ENCODE measurements around the gene ANAPC15.
"Not testable (repeated sequence)": the region's sequence is repeated elsewhere in the genome, so short reads cannot be mapped to it uniquely, and the experiment has no call there.

The ANAPC15 gene

DNA sequence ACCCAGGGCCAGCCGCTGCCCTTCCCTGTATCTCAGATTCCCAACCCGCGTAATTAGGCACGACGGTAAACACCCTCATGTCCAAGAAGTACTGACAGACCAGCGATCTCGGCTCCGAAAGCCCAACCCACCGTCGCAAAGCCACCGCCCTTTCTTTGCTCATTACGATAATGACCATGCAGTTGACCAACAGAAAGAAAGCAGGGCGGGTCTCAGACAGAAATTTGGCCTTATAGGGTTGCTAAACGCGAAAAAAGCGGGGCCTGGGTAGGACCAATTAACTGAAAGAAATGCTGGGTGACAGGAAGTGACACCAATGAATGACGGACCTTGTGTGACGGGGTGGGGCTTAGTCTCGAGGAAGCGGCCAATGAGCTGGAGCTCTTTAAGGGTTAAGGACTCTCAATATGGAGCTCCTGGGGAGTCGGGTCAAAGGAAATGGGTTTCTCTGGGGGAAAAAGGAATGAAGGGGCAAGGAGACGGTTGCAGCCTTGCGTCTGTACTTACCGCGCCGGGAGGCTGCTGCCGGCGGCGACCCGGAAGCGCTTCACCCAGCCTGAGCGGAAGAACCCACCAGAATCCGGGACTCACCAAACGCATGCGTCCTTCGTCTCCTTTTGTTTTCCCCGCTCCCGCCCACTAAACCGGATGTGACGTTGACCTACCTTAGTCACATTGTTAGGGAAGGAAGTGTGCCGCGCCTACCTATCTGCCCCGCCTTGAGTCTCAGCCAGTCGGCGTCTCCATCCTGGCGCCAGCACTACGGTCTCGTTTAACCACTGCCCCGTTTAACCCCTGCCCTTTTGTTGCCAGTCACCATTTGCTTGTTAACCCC is at the start of gene ANAPC15:
Gene ANAPC15 (minus strand): TSS at position 553 of the 835 bp plus-strand sequence. CDS start 1,419 bp downstream, outside the sequence.
- peak; percentile 90 for DNase-seq (ENCODE audit: low spot score)

DNA sequence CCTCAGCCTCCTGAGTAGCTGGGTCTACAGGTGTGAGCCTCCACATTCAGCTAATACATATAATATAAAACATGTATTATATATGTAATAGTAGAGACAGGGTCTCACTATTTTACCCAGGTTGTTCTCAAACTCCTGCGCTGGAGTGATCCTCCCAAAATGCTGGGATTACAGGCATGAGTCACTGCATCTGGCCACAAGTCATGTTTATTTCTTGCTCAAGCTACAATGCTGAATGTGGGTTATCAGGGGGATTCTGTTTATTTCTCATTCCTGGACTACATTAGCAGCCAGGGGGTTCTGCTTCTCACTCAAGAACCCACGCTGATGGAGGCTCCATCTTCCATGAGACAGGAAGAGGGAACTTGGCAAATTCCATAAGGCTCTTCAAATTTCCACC is 47.8 kb upstream of the ANAPC15 start:
- no peak for DNase-seq (ENCODE audit: low spot score)

DNA sequence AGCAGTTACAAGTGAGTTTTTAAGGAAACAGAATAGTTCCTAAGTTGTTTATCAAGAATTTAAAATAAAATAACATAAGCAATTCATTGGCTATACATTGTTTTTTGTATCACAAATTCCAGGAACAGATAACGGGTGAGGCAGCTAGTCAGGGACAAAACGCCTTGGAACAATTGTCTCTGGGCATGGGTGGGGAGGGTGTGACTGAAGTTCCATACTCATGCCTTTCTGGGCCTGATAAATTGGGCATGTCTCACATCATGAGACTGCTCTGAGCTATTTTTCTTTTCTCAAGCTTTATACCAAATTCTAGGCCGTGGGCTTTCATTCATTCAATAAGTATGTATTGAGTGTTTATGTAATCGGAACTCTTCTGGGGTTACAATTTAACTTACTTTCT is 44.6 kb upstream of the ANAPC15 start:
- no peak for DNase-seq (ENCODE audit: low spot score)

DNA sequence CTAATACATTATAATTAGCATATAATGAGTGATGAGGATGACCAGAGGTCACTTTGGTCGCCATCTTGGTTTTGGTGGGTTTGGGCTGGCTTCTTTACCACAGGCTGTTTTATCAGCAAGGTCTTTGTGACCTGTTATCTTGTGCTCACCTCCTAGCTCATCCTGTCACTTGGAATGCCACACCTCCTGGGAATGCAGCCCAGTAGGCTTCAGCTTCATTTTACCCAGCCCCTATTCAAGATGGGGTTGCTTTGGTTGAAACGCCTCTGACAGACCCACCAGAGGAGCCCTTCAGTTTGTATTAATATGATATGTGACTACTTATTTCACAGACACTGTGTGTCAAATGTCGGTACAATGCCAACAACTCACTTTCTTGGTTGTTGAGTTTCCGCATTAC is 43.3 kb upstream of the ANAPC15 start:
- no peak for DNase-seq (ENCODE audit: low spot score)

DNA sequence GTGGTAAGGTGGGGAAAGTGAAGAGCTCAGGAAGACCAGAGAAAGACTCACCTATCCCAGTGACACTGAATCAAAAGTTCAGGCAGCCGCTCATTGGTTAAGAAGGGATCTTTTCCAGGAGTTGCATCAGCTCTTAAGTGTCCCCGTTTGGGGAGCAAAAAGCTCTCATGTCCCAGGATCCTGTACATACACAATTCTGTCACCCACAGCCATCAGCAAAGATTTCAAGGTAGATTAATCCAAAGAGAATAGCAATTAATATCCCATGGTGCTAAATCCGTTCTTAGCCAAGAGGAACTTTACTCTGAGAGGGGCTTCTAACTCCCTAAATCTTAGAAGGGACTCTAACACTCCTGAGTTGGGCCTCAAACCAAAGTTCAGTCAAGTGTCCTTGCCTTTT is 42.3 kb upstream of the ANAPC15 start:
- DNase-seq (ENCODE audit: low spot score), result no peak

DNA sequence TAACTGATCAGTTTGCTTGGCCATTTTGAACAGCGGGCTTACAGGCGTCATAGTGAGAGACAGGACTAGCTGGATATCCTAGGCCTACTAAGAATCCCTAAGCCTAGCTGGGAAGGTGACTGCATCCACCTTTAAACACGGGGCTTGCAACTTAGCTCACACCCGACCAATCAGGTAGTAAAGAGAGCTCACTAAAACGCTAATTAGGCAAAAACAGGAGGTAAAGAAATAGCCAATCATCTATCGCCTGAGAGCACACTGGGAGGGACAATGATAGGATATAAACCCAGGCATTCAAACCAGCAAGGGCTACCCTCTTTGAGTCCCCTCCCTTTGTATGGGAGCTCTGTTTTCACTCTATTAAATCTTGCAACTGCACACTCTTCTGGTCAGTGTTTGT is 41.4 kb upstream of the ANAPC15 start:
- not testable (repeated sequence) for DNase-seq (ENCODE audit: low spot score)

DNA sequence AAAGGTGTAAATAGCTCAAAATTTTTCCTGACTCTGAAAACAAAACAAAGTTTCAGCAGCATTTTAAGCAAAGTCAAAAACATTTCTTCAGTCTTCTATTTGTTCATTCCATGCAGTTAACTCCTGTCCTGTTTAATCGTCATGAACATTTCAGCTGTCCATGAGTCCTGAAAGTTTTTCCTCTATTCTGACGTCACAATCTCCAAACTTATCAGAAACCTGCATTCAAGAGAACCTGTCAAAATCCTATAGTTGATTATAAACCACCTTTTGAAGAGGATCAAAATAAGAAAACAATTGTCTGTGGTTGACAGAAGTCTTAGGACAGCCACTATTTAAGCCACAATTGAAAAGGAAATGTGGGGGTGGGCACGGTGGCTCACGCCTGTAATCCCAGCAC is 38.4 kb upstream of the ANAPC15 start:
- DNase-seq (ENCODE audit: low spot score), result no peak

DNA sequence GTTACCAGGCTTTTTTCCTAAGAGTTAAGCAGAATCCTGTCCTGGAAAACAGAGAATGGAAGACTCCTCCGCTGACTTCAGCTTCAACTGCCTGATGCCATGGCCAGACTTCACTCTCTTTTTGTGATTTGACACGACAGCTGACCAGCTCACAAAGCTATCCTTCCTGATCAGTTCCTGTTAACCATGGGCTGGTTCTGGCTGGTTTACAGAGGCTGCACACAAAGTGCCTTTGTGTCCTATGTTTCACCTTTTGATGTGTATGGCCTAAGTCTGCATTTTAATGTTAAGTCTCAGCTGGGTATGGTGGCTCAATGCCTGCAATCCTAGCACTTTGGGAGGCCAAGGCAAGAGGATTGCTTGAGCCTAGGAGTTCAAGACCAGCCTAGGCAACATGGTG is 34.1 kb upstream of the ANAPC15 start:
- DNase-seq (ENCODE audit: low spot score), result no peak

DNA sequence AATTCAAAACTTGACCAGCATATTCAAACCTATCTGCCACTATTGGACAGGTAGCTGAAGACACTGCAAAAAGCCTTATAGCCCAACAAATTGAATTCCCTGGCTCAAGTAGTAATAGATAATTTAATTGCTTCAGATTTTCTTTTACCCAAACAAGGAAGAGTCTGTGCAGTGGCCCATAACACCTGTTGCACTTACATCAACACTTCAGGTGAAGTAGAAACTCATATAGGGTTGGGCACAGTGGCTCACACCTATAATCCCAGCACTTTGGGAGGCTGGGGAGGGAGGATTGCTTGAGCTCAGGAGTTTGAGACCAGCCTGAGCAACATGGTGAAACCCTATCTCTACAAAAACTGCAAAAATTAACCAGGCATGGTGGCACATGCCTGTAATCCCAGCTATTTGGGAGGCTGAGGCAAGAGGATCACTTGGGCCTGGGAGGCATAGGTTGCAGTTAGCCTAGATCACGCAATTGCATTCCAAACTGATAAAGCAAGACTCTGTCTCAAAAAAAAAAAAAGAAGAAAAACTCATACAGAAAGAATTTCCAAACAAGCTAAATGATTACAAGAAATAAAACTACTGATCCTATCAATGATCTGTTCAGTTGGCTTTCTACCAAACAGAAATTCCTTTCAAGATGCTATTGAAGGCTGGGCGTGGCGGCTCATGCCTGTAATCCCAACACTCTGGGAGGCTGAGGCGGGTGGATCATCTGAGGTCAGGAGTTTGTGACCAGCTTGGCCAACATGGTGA is 32.5 kb upstream of the ANAPC15 start:
- DNase-seq (ENCODE audit: low spot score), result no peak

DNA sequence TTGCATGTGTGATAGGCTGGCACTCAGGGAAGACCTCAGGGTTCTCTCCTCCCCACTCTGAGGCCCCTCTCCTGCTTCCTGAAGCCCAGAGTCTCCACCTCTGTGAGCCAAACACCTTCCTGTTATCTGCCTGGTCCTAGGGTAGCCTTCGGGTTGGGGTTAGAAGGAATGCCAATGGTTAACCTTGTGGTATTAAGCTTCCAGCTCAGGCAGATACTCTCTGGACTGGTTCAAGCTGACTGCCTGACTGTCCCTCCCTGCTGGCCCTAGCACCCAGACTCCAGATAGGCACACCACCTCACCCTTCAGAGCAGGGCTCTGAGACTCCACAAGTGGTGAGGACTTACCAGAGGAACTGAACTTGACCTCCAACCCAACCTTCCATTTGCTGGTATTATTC is 30.0 kb upstream of the ANAPC15 start:
- DNase-seq (ENCODE audit: low spot score), result not testable (repeated sequence)

DNA sequence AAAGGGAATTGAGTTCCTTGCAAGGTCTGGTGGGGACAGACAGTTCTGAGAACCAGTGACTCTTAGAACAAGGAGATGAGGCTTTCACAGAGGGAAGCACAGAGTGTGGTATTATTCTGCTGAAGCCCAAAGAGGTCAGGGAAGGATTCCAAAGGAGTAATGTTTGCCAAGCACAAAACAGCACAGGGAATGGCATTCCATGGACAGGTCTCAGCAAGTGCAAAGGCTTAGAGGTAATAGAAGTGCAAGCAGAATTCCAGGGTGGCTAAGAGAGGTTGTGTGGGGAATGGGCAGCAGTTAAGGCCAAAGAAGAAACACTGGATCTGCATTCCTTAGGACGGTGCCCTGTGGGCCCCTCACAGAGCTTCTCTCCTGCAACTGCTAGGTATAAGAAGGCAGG is 29.6 kb upstream of the ANAPC15 start:
- not testable (repeated sequence) for DNase-seq (ENCODE audit: low spot score)

DNA sequence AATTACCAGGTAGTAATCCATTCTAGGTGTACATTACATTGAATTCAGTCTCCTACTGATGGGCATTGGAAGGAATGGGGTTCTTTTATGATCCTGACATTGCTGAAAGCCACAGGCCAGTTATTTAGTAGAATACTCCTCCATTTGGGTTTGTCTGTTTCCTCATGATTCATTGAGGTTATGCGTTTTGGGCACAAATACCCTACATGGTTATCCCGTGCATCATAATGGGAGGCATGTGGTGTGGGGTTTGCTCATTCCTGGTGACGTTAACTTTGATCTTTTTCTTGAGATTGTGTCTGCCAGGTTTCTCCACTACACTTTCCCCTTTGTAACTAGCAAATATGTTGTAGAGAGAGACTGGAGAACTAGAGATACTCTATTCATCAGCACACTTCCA is 28.6 kb upstream of the ANAPC15 start:
- DNase-seq (ENCODE audit: low spot score), result no peak

DNA sequence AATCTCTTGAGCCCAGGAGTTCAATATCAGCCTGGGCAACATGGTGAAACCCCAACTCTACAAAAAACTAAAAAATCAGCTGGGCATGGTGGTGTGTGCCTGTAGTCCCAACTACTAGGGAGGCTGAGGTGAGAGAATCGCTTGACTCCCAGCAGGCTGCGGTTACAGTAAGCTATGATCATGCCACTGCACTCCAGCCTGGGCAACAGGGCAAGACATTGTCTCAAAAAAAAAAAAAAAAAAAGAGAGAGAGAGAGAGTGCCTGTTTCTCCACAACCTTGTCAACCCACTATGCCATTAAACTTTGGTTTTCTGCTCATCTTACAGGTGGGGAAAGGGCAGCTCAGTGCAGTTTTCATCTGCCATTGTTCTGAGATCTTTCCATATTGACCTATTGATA is 28.2 kb upstream of the ANAPC15 start:
- no peak for DNase-seq (ENCODE audit: low spot score)

DNA sequence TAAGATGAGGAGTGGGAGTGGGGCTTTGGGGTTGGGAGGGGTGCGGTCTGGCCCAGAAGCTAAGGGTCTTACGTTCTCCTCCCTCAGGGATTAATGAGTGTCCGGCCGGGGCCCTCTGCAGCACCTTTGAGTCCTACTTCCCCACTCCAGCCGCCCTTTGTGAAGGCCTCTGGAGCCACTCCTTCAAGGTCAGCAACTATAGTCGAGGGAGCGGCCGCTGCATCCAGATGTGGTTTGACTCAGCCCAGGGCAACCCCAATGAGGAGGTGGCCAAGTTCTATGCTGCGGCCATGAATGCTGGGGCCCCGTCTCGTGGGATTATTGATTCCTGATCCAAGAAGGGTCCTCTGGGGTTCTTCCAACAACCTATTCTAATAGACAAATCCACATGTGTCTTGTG is 27.0 kb upstream of the ANAPC15 start:
- no peak for DNase-seq (ENCODE audit: low spot score)

DNA sequence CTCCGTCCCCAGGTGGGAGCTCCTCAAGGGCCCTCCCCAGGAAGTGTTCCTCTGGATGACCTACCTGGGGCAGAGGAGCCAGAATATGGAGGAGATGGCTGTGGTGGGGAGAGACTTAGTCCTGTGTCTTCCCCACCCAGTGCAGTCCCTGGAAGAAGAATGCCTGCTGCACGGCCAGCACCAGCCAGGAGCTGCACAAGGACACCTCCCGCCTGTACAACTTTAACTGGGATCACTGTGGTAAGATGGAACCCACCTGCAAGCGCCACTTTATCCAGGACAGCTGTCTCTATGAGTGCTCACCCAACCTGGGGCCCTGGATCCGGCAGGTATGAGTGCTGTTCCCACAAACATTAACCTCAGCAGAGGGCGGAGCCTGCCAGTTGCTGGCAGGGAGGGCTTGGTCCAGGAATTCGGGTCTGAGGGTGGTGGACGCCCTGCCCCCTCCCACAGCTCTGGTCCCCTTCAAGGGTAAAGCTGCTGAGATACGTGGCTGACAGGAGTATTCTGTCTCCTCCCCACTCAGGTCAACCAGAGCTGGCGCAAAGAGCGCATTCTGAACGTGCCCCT is 26.4 kb upstream of the ANAPC15 start:
- no peak for DNase-seq (ENCODE audit: low spot score)

DNA sequence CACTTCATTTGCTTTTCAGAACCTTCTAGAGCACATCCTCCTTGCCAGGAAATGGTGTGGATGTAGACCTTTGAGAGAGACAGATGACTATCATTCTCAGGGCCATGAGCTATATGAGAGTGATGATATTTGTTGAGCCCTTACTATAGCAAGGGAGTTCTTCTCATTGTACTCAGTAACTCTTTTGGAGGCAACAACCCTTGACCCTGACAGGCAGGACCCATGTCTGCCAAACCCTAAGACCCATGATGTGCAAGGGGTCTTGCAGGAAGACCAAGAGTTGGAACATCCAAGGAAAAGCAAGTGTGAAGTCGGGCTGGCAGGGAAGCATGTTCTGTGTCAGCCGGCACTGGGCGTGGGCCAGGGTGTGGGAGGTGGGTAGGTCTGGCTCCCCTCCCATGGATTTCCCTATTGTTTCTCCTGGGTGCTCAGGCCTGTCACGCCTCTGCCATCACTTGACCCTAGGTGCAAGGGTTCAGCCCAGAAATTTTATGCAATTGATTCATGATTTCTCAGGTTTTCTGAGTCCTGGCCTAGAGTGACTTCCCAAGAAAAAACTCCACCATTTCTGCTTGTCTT is 24.3 kb upstream of the ANAPC15 start:
- no peak for DNase-seq (ENCODE audit: low spot score)

DNA sequence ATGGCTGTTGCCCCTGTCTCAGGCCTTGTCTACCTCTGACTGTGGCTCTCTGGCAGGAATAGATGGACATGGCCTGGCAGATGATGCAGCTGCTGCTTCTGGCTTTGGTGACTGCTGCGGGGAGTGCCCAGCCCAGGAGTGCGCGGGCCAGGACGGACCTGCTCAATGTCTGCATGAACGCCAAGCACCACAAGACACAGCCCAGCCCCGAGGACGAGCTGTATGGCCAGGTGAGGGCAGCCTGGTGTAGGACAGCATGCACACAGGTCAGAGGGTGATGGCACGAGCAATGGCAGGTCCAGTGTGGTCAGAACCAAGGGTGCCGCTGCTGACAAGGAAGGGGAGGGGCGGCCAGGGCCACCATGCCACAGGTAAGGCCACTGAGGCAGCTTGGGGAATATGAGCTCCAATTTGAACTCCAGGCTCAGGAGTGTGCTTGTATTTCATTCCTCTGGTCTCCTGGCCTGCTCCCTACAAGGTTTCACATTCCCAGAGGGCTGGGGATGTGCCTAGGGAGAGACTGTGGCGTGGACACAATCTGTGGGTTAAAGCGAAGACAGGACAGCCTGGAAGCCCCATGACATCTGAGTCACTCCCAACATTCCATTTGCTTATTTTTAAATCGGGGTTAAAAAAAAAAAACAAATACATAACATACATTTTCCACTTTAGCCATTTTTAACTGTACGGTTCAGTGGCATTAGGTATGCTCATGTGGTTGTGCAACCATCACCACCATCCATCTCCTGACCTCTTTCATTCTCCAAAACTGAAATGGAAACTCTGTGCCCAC is 23.6 kb upstream of the ANAPC15 start:
- DNase-seq (ENCODE audit: low spot score), result no peak

DNA sequence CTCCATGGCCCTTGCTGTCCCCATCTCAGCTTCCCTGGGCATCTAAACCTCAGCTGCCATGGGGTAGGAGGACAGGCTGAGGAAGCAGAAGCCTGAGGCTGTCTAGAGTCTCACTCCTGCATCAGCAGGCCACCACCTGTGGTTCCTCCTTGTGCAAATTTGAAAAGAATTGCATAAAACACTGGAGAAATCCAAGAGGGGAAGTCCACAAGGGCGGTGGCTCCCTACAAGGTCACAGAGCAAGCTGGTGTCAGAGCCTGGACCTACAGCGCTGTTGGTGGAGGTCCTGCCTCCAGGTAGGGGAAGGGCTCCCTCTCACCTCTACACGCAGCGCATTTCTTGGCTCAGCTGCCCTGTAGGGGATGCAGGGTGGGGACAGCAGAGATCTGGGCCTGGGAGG is 23.0 kb upstream of the ANAPC15 start, which contains the start of gene FOLR3:
Gene FOLR3 (plus strand): TSS at position 253 of the 400 bp plus-strand sequence. CDS start 228 bp downstream, outside the sequence.
- not testable (repeated sequence) for DNase-seq (ENCODE audit: low spot score)

DNA sequence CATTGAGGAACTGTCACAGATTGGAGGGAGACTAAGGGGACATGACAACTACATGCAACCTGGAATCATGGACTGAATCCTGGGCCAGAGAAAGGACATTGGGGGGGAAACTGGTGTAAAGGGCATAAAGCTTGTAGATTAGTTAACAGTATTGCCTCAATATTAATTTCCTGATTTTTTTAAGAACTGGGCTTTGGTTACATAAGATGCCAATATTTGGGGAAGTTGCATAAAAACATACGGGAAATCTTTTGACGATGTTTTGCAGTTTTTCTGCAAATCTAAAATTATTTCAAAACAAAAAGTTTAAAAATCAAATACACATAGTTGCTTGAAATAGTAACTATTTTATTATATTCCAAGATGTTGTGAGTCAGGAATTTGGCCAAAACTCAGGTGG is 20.2 kb upstream of the ANAPC15 start:
- DNase-seq (ENCODE audit: low spot score), result no peak

DNA sequence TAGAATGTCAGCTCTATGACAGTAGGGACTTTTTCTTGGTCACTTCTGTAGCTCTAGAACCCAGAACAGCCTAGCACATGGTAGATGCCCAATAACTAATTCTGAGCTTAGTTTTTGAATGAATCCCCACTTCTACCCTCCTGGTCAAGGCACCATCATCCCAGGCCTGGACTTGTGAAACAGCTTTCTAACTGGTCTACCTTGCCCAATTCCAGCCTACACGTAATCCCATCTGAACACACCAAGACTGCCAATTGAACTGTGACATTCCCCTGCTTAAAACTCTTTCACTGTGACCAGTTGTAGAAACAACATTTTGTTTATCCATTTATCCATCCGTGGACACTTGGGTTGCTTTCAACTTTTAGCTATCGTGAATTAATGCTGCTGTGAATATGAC is 16.9 kb upstream of the ANAPC15 start:
- no peak for DNase-seq (ENCODE audit: low spot score)

DNA sequence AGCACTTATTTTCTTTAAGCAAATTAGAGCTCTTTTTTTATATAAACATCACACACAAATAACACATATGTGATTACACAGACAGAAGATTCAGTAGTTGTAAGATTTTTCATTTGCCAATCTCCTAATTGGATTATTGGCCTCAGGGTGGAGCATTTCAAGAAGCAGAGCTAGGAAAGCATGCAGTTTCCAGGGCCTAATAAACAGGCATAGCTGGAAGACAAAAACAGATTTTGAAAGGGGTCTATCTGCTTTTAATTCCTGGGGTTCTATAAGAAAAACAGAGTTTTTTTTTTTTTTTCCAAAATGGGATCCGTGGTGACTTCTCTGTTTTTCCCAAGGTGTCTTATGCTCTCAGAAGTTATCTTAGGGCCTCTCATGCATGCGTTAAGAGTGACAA is 15.4 kb upstream of the ANAPC15 start:
- DNase-seq (ENCODE audit: low spot score), result no peak

DNA sequence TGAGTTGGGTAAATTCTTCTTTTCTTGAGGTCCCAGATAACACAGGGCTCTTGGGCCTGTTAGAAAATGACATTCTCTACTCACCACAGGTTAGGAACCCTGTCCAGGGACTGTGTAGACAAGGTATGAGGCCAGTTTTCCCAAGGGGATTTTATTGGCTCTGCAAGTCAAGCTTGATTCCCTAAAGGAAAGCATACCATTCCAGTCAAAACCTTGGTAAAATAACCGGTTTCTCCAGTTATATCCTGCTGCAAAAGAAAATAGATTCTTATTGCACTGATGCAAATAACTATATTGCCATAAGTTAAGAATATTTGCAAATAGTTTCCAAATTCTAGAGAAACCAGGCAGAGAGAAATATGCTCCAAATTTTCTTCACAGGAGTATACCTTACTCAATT is 13.5 kb upstream of the ANAPC15 start:
- no peak for DNase-seq (ENCODE audit: low spot score)

All from iPS-NIHi11 (cell line).